Muscle of arm (tissue), 12 donors: ENCODE data around the gene SPATA16. TPM values are rescaled to one million over a fixed set of nuclear protein-coding genes. Genes with fewer than 3 reads are reported as not detected.
A peak's percentile ranks its signal among the peaks of the same experiment; 100 is the strongest.
"Not testable (repeated sequence)": the region's sequence is repeated elsewhere in the genome, so short reads cannot be mapped to it uniquely, and the experiment has no call there.

ENCODE experiments used
- DNase-seq: peaks from one replicate; pipeline ENCODE4 v3.0.0-alpha.2; 2013
- polyA plus RNA-seq, 12 donors: library from polyadenylated mRNA; unstranded; fragments of 120-200 nt; gene quantifications; one replicate each; pipeline ENCODE4 v1.2.1, GENCODE V29; 2013; ENCODE audit not compliant: insufficient read length in 12 of 12

SPATA16 gene
- polyA plus RNA-seq, 12 donors: not detected

DNA sequence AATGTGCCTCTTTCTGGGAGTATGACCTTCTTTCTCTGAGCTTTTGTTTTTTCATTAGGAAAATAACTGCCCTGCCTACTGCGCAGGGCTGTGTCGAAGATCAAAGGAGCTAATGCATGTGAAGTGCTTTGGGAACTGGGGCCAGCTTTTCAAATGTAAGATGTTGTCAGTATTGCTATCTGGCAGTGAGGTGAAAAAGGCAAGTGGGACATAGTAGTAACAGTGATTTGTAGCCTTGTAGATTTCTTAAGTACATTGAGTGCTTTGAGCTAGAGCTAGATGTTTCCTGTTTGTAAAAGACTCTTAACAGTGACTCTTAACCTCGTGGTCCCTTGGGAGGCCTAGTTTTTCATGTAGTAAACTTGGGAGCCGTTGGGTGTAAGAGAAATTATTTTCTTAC is 264.0 kb downstream of the SPATA16 start:
- no peak for DNase-seq

DNA sequence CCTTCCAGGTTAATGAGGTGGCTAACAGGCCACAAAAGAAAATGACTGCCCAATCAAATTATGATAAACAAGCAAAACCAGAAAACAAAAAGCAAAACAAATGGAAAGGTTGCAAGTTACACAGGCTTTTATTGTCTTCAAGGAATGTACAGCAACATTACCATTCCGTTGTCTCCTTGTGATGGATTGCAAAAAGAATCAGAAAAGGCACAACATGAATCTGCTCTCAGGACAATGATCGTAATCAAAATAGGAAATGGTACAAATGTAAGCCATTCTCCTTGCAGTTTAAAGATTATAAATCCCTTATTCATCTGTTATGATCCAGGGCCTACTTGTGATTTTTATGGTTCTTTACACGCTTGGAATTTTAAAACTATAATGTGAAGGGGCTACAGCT is 264.7 kb downstream of the SPATA16 start:
- DNase-seq: no peak

- DNase-seq: no peak
These were observed 266.0 kb downstream of the SPATA16 start for GRCh38 chr3:172875039-172875438.

DNA sequence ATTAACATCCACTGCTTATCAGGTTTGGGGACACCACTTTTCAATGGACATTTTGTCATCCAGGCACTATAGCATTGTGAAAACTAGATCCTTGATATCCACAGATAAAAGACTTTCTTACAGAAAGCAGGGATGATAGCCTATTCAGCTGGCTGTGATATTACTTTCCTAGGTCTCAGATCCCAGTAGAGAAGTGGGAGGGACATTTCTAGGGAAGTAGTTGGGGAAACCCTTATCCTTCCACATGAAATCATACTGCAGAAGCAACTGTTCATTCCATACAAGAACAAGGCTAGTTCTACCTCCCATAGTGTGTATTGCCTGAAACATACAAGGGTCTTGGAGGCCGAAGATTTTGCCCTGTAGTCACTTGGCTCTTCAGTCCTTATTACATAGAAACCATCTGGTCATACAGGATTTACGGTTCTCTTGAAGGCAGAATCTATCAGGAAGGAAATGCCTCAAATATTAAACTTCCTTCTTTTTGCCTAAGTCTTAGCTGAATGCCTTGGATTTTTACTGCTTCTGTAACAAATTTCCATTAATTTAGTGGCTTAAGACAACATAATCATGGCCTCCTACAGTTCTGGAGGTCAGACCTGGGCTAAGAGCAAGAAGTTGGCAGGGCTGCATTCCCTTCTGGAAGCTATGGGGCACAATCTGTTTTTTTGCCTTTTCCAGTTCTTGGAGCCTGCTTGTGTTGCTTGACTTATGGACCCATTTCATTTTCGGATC is 271.1 kb downstream of the SPATA16 start:
- DNase-seq: peak; percentile 39

DNA sequence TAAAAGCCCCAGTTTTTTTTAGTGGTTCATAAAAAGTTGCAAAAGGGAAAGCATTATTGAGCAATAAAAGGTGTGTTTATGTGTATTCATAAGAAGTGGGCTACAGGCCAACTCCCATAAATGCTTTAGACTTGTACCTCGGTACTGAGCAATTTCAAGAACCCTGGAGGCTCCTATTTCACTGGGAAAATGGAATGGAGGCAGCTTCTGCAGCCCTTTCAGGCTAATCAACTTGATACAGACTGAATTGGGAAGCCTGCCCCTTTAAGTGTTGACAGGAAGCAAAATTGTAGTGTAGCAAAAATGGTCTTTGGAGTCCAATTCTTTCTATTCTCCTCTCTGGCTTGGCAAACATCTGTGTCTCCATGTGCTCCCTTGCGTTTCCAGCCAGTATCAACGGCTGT is 271.7 kb downstream of the SPATA16 start:
- DNase-seq: peak; percentile 48

GRCh38 chr3:172868582-172869200 is 272.3 kb downstream of the SPATA16 start:
- no peak for DNase-seq

DNA sequence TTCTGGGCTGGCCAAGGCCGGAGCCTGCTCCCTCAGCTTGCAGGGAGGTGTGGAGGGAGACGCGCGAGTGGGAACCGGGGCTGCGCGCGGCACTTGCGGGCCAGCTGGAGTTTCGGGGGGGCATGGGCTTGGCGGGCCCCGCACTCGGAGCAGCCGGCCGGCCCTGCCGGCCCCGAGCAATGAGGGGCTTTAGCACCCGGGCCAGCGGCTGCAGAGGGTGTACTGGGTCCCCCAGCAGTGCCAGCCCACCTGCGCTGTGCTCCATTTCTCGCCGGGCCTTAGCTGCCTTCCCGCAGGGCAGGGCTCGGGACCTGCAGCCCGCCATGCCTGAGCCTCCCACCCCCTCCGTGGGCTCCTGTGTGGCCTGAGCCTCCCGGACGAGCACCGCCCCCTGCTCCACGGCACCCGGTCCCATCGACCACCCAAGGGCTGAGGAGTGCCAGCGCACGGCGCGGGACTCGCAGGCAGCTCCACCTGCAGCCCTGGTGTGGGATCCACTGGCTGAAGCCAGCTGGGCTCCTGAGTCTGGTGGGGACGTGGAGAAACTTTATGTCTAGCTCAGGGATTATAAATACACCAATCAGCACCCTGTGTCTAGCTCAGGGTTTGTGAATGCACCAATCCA is 274.2 kb downstream of the SPATA16 start:
- not testable (repeated sequence) for DNase-seq

GRCh38 chr3:172859041-172859440 is 282.0 kb downstream of the SPATA16 start:
- DNase-seq: no peak

DNA sequence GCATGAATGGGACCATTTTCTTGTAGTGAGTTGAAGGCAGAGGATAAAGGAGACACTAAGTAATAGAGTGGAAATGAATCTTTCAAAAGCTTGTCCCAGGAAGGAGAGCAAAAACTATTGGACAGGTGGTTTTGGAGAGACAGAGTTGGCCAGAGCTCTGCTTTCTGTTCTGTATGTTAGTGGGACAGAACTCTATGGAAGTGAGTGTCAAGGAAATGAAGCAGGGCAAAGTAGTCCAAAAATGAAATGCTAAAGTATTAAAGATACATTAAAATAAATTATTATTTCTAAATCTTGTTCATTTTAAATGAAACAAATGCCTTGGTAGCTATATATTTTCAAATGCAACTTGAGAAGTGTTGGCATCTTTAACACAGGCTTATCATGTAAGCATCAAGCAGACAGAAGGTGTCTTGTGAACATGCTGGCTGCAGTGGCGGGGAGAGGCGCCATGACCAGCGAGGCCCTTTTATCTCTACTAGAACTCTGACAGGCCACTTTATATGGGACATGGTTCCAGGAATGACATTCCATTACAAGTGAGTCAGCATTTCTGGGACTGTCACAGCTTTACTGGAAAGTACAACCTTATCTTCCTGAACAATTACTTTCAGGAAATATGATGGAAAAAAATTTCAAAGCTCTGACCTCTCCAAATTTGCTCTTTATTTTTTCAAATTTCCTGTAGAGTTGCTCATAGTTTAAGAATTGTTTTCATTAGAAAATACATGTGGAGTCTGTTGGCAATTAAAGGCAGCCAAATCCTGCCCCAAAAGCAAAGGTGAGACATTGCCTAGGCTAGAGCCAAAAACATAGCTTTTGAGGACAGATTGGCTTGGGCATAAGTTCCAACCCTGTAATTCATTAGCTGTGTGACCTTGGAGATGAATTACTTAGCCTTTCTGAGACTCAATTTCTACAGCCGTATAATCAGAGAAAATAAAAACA is 284.0 kb downstream of the SPATA16 start:
- DNase-seq: no peak

DNA sequence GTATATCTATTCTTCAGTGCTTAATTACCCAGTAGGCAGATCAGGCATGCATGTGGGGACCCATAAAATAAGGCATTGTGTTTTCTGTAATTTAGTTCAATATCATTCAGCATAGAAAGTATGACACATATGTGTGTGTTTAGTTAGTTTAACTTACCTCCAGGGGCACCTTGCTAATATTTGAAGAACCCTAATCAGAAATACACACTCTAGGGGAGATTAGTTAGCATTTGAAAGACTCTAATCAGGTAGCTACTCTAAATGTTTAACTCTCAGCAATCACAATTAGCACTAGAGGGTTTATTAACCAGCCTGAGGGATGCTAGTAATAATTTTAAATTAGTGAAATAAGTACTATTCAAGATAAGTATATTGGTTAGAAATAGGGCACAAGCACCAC is 286.0 kb downstream of the SPATA16 start:
- no peak for DNase-seq

GRCh38 chr3:172853921-172854666 is 286.9 kb downstream of the SPATA16 start:
- no peak for DNase-seq

- DNase-seq: no peak
These were observed 288.0 kb downstream of the SPATA16 start for GRCh38 chr3:172853005-172853404.

DNA sequence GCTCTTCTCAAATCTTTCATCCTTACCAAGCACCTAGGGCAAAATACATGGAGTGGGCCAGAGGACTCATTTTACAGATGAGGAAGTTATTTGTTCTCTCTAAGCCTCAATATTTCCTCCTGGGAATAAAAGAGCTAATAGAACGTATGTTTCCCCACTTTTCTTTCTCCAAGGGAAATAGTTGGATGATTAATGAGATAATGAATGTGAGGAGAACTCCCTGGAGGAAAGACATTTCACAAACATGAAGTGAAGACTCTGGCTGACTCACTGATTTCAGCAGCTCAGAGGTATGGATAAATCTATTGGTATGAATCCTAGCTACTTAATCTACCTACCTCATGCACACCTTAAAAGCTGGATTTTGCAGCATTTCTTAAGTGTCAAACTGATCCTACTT is 292.1 kb downstream of the SPATA16 start:
- no peak for DNase-seq

- DNase-seq: no peak
These were observed 293.7 kb downstream of the SPATA16 start for GRCh38 chr3:172847292-172847691.

DNA sequence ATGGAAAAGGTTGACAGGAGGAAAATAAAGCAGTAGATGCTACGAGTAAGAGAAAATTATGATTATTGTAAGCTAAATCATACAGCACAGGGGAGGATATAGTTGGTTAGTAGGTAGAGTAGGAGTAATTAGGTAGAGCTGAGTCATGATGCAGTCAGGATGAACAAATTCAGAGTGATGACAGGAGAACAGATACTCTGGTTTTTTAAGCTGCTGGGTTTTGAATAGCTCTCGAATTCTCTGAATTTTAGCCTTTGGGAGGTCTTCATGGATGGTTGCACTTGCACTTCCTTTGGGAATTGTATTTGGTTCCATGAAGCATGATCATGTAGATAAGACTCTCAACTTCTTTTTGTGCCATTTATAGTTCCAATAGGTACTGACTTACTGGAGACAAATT is 294.3 kb downstream of the SPATA16 start:
- DNase-seq: no peak

- DNase-seq: no peak
These were observed 294.9 kb downstream of the SPATA16 start for GRCh38 chr3:172846103-172846561.

GRCh38 chr3:172844428-172844827 is 296.6 kb downstream of the SPATA16 start:
- no peak for DNase-seq

DNA sequence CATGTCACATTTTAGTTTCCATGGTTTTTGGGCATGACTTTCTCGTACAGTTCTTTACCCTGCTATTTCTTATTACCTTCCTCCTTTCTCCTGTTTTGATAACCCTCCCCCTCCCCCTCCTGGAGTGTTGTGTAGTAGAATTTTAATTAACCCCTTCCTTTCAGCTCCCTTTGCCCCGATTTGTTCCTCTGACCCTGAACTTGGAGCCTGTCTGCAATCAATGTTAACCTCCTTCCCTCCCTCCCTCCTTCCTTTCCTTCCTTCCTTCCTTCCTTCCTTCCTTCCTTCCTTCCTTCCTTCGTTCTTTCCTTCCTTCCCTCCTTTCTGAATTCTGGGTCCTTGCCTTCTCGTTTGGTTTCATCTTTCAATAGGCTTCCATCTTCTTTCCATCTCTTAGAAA is 300.1 kb downstream of the SPATA16 start:
- DNase-seq: no peak

- DNase-seq: no peak
These were observed 300.6 kb downstream of the SPATA16 start for GRCh38 chr3:172840463-172840862.

GRCh38 chr3:172839679-172840078 is 301.4 kb downstream of the SPATA16 start:
- DNase-seq: no peak
